ENCODE measurements around the gene RAB3IL1.

DNA sequence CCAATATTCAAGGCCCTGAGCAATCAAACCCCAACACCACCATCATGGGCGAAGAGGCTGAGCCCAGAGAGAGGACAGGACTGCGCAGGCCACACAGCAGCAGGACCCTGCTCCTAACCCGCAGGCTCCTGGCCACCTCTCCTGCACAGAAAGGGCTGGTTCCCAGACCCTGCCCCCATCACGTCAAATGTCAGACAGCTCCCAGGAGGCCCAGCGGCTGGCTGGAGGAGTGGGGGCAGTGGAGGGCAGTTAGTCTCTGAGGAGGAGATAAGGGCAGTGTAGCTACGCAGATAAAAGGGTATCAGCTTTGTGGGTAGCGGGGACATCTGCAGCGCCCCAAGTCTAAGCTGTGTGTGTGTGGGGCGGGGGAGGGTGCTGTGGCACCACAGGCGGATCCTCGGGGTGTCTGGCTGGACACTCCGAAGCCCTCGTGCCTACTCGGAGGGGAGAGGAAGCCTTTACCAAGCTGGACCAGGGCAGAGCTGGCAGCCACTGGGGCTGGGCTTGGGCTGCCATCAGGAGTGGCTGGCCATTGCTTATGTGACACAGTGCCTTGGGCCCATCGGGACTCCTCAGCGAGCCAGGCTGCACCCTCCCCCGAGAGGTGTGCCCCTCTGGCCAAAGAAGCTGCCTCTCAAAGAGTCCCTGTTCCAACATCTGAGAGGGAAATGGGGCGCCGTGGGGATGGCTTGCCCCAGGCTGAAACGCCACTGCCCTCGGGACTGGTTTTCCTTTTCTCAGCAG, 47.5 kb downstream of the RAB3IL1 start:
- TF ChIP-seq POLR2AphosphoS5 (IDR thresholded peaks at IDR 0.05): no peak
- TF ChIP-seq EP300 (IDR thresholded peaks at IDR 0.05): no peak
- TF ChIP-seq, protein P1, sequence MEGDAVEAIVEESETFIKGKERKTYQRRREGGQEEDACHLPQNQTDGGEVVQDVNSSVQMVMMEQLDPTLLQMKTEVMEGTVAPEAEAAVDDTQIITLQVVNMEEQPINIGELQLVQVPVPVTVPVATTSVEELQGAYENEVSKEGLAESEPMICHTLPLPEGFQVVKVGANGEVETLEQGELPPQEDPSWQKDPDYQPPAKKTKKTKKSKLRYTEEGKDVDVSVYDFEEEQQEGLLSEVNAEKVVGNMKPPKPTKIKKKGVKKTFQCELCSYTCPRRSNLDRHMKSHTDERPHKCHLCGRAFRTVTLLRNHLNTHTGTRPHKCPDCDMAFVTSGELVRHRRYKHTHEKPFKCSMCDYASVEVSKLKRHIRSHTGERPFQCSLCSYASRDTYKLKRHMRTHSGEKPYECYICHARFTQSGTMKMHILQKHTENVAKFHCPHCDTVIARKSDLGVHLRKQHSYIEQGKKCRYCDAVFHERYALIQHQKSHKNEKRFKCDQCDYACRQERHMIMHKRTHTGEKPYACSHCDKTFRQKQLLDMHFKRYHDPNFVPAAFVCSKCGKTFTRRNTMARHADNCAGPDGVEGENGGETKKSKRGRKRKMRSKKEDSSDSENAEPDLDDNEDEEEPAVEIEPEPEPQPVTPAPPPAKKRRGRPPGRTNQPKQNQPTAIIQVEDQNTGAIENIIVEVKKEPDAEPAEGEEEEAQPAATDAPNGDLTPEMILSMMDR (IDR thresholded peaks at IDR 0.05): no peak
